Retina (tissue), 1 donor: ENCODE results near the gene FXR2.

Experiments
- DNase-seq: peaks from one replicate; pipeline ENCODE4 v3.0.0-alpha.2; 2016

The FXR2 gene

DNA sequence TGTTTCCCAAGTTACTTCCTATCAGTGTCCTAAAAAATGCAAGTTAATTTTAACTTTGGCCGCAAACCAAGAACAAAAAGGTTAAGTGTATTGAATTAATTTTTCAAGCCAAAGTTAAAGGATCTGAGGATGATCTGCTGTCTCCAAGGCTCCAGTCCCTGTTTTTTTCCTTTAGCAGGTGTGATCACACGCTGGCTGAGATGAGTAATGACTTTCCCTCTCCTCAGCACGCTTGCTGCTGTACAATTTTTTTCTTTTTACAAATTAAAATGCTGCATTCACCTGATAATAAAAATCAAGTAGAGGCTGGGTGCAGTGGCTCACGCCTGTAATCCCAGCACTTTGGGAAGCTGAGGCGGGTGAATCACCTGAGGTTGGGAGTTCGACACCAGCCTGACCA lies 69.8 kb downstream of the FXR2 start:
- DNase-seq = no peak
